Right lobe of liver (tissue), 4 donors: Measurements from ENCODE around the gene FGR.

ENCODE experiments used
- POLR2A ChIP-seq: fragments of 450-650 bp; IDR thresholded peaks from one replicate; pipeline ENCODE4 v1.6.1; 2017; ENCODE audit warnings: antibody characterized with exemption, mild to moderate bottlenecking
- TF ChIP-seq, protein P1 (sequence below), 4 donors: fragments of 200-600 bp in 3 of 4; fragments of 450-650 bp in 1 of 4; IDR thresholded peaks; one replicate each; pipeline versions ENCODE4 v1.5.1 to v1.8.0; 2016 to 2022; ENCODE audit warnings: antibody characterized with exemption in 4 of 4, mild to moderate bottlenecking in 2 of 4
- donor health status: DM: no; HTN: no; CAD: no.
- donor health status: DM: no; HTN: no; CAD: no.
- donor health status: DM: no; HTN: yes; CAD: no.

DNA sequence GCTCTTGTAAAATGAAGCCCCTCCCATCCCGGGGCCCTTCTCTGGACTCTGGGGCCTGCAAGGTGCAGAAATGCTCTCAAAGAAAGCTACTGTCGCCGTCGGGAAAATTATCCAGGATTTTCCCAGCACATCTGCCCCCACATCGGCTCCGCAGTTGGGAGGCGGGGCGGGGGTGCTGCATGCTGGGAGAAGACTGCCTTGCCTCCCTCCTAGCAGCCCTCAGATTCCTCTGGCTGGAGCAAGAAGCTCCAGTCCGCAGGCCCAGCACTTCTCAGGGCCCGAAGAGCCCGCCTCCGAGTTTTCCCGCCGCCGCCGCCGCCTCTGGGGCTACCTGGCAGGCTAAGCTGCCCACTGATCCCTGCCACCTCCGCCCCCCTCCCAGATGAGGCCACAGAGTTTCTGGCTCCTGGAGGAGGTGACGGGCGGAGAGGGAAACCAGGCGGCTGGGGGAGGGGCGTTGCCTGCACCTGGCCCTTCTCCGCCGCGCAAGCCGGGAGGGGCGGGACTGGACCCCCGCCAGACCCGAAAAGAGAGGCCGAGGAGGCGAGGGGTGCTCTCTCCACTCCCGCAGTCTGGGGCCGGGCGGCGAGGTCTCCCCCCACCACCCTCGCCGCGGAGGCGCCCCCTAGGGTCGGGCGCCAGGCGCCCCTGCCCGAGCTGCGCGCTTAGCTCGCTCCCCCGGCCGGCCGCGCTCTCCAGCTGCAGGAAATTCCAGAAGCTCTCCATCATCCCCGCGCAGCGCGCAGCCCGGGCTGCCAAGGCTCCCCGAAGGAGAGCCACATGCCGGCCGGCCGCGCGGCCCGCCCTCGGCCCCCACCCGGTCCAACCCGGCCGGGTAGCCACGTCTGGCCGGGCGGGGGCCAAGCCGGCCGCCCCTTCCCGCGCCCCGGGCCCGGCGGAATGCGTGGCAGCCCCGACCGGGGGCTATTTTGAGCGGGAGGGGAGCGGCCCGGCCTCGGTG lies 59.8 kb downstream of the FGR start:
- TF ChIP-seq, protein P1, sequence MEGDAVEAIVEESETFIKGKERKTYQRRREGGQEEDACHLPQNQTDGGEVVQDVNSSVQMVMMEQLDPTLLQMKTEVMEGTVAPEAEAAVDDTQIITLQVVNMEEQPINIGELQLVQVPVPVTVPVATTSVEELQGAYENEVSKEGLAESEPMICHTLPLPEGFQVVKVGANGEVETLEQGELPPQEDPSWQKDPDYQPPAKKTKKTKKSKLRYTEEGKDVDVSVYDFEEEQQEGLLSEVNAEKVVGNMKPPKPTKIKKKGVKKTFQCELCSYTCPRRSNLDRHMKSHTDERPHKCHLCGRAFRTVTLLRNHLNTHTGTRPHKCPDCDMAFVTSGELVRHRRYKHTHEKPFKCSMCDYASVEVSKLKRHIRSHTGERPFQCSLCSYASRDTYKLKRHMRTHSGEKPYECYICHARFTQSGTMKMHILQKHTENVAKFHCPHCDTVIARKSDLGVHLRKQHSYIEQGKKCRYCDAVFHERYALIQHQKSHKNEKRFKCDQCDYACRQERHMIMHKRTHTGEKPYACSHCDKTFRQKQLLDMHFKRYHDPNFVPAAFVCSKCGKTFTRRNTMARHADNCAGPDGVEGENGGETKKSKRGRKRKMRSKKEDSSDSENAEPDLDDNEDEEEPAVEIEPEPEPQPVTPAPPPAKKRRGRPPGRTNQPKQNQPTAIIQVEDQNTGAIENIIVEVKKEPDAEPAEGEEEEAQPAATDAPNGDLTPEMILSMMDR (IDR thresholded peaks at IDR 0.05): peak in 2 of 4 donors; percentile 5 to 10
- no peak for TF ChIP-seq POLR2A
